Prostate gland (tissue), 2 donors: Measurements from ENCODE around the gene ANGPT4.

ENCODE experiments used
- POLR2A ChIP-seq: fragments of 450-650 bp; IDR thresholded peaks from one replicate; pipeline ENCODE4 v1.6.1; 2016; ENCODE audit warnings: antibody characterized with exemption, mild to moderate bottlenecking
- TF ChIP-seq, protein P1 (sequence below), 4 experiments: fragments of 200-600 bp in 2 of 4; fragments of 450-650 bp in 2 of 4; sonication (generic) in 2 of 4; IDR thresholded peaks; 1 replicate in 3 of 4; 2 replicates in 1 of 4; pipeline ENCODE4 v1.5.1; 2016 to 2019; ENCODE audit warnings: antibody characterized with exemption in 4 of 4, mild to moderate bottlenecking in 2 of 4, moderate library complexity in 2 of 4

DNA sequence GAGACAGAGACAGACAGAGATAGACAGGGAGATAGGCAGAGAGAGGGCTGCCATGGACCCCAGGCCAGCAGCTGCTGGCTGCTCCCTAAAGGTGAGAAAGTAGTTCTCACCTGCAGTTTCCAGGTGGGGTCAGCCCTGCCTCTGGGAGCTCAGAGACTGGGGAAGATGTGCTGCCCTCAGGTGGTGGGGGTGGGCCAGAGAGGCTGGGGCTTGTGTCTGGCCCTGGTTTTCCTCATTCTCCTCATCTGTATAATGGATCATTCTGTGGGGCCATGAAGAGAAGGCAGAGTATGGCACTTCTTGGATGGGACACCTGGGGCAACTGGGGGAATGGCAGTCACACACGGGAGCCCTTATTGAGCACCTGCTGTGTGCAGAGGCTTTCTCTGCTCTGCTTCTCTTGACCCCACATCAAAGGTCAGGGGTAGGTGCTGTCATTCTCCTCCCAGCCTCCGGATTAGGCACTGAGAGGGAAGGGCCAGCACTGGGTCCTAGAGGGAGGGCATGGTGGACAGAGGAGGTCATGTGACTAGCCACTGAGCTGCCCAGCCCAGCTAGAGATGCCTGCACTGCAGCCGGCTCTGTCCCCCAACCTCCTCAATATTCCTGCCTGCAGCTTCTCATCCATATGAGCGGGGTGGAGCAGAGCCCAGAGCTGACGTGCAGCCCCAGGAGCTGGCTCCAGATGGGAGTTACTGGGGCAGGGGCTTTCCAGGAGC lies 4.1 kb downstream of the ANGPT4 start:
- TF ChIP-seq, protein P1, sequence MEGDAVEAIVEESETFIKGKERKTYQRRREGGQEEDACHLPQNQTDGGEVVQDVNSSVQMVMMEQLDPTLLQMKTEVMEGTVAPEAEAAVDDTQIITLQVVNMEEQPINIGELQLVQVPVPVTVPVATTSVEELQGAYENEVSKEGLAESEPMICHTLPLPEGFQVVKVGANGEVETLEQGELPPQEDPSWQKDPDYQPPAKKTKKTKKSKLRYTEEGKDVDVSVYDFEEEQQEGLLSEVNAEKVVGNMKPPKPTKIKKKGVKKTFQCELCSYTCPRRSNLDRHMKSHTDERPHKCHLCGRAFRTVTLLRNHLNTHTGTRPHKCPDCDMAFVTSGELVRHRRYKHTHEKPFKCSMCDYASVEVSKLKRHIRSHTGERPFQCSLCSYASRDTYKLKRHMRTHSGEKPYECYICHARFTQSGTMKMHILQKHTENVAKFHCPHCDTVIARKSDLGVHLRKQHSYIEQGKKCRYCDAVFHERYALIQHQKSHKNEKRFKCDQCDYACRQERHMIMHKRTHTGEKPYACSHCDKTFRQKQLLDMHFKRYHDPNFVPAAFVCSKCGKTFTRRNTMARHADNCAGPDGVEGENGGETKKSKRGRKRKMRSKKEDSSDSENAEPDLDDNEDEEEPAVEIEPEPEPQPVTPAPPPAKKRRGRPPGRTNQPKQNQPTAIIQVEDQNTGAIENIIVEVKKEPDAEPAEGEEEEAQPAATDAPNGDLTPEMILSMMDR (IDR thresholded peaks at IDR 0.05) = no peak
- no peak for TF ChIP-seq POLR2A
